K562 (cell line): ENCODE measurements around the gene CXCL17. TPM values are rescaled to one million over a fixed set of nuclear protein-coding genes. Genes with fewer than 3 reads are reported as not detected.

Experiments
- ATAC-seq: fragments of 200-7000 bp; cut with Tn5 transposase; 3 replicates; pipeline ENCODE4 v1.9.1; 2020; ENCODE audit warnings: moderate library complexity
- BruUV-seq: library from RNA; stranded (reverse); fragments of 400-500 nt; replicated peaks from 2 replicates; lab custom pipeline; 2021; lab: Mats Ljungman, UMichigan
- CTCF ChIA-PET: fragments of 300-600 bp; formaldehyde crosslinking; extraction: SDS; loops from one replicate; lab custom pipeline; 2021; ENCODE audit warnings: low intra/inter-chr PET ratio; lab: Yijun Ruan, JAX
- POLR2A ChIA-PET: fragments of 300-600, 350-650 bp; sonication (Branson Sonifier 250); formaldehyde crosslinking; extraction: SDS; loops from one replicate; lab custom pipeline; 2021; ENCODE audit warnings: antibody characterized with exemption, inconsistent platforms; lab: Yijun Ruan, JAX
- DNase-seq, 4 experiments: peaks; one replicate each; pipeline versions ENCODE4 v3.0.0 to v3.0.0-alpha.2; 2011 to 2018; ENCODE audit warnings: low spot score in 3 of 4, mixed read lengths in 3 of 4; ENCODE audit errors: extremely low read depth in 1 of 4
- FAIRE-seq: peaks from 2 replicates; lab custom pipeline; 2011; peaks lifted over from hg19 to GRCh38; lab: Jason Lieb, UNC
- H2AFZ ChIP-seq: 2 replicates; pipeline ENCODE4 v1.6.0; 2011; ENCODE audit warnings: low read depth, low read length, control low read depth, inconsistent platforms
- H3K27ac ChIP-seq: fragments of 200-600 bp; 3 replicates; pipeline ENCODE4 v1.8.0; 2011; ENCODE audit warnings: low read depth, mild to moderate bottlenecking, control low read depth, inconsistent platforms, low read length, moderate library complexity, mixed read lengths; ENCODE audit errors: extremely low read depth
- H3K27me3 ChIP-seq, 2 experiments: fragments of 300-600 bp in 1 of 2; 2 replicates in 1 of 2; 3 replicates in 1 of 2; pipeline versions ENCODE4 v1.6.0 to v1.8.0; 2011; ENCODE audit warnings: inconsistent platforms in 2 of 2, low read length in 2 of 2, mild to moderate bottlenecking in 1 of 2, mixed read lengths in 1 of 2, moderate library complexity in 1 of 2; ENCODE audit not compliant: control insufficient read depth in 2 of 2, insufficient read depth in 2 of 2
- H3K36me3 ChIP-seq: fragments of 300-600 bp; 3 replicates; pipeline ENCODE4 v1.8.0; 2011; ENCODE audit warnings: mild to moderate bottlenecking, low read length, inconsistent platforms; ENCODE audit not compliant: control insufficient read depth, insufficient read depth
- H3K4me1 ChIP-seq, 2 experiments: fragments of 200-600 bp in 1 of 2; replicated peaks in 1 of 2; 2 replicates in 1 of 2; 3 replicates in 1 of 2; pipeline versions ENCODE4 v1.5.1 to v1.8.0; 2011; ENCODE audit warnings: inconsistent platforms in 2 of 2, low read length in 2 of 2, mild to moderate bottlenecking in 1 of 2, mixed read lengths in 1 of 2, moderate library complexity in 1 of 2; ENCODE audit not compliant: control insufficient read depth in 2 of 2, insufficient read depth in 2 of 2
- H3K4me2 ChIP-seq: 2 replicates; pipeline ENCODE4 v1.6.1; 2011; ENCODE audit warnings: low read length, control low read depth, inconsistent platforms, mixed read lengths; ENCODE audit not compliant: insufficient read depth
- H3K4me3 ChIP-seq: fragments of 200-600 bp; sonication (generic), shearing (Covaris generic); 2 replicates; pipeline ENCODE4 v1.5.1; 2016; ENCODE audit warnings: control low read depth, inconsistent platforms
- H3K79me2 ChIP-seq: fragments of 200-600 bp; 3 replicates; pipeline ENCODE4 v1.8.0; 2011; ENCODE audit warnings: low read length, inconsistent platforms; ENCODE audit not compliant: control insufficient read depth, insufficient read depth
- H3K9ac ChIP-seq, 2 experiments: 2 replicates each; pipeline versions ENCODE4 v1.6.0 to v1.6.1; 2011; ENCODE audit warnings: low read depth in 2 of 2, low read length in 2 of 2, control low read depth in 1 of 2, inconsistent platforms in 1 of 2, mild to moderate bottlenecking in 1 of 2, mixed read lengths in 1 of 2; ENCODE audit not compliant: insufficient read depth in 1 of 2
- H3K9me1 ChIP-seq: one replicate; pipeline ENCODE4 v1.6.0; 2011; ENCODE audit warnings: inconsistent platforms, mild to moderate bottlenecking, low read length, moderate library complexity; ENCODE audit not compliant: control insufficient read depth, insufficient read depth
- H3K9me3 ChIP-seq: replicated peaks from 2 replicates; pipeline ENCODE4 v1.5.1; 2011; ENCODE audit warnings: low read depth, low read length, inconsistent platforms; ENCODE audit not compliant: control insufficient read depth, insufficient read depth
- H4K20me1 ChIP-seq: replicated peaks from 2 replicates; pipeline ENCODE4 v1.6.1; 2011; ENCODE audit warnings: low read length, inconsistent platforms, mixed read lengths; ENCODE audit not compliant: control insufficient read depth, insufficient read depth
- COPS2 ChIP-seq: fragments of 450-650 bp; conservative IDR thresholded peaks from 2 replicates; pipeline ENCODE4 v1.6.1; 2016; ENCODE audit warnings: mild to moderate bottlenecking, moderate library complexity
- DDX20 ChIP-seq: fragments of 450-650 bp; IDR thresholded peaks from 2 replicates; pipeline ENCODE4 v1.6.1; 2016; ENCODE audit warnings: missing genetic modification characterization, low read depth, mild to moderate bottlenecking, missing compliant biosample characterization, moderate library complexity
- EP300 ChIP-seq: IDR thresholded peaks from 2 replicates; pipeline ENCODE4 v1.6.1; 2012; ENCODE audit warnings: low read length, improper control_type of control experiment
- FOXA3 ChIP-seq, 2 experiments: fragments of 450-650 bp in 1 of 2; sonication (generic) in 1 of 2; formaldehyde crosslinking; IDR thresholded peaks in 1 of 2; conservative IDR thresholded peaks in 1 of 2; 2 replicates each; pipeline versions ENCODE4 v1.4.0 to v1.8.0; 2020 to 2022; ENCODE audit warnings: mild to moderate bottlenecking in 2 of 2, missing genetic modification reagents in 1 of 2
- HCFC1 ChIP-seq: IDR thresholded peaks from 2 replicates; pipeline ENCODE4 v1.6.1; 2012; ENCODE audit warnings: low read depth, low read length, improper control_type of control experiment
- KLF10 ChIP-seq: fragments of 250-450 bp; sonication (Bioruptor Pico); IDR thresholded peaks from 2 replicates; pipeline ENCODE4 v1.6.1; 2021; ENCODE audit warnings: matching md5 sums
- PCBP2 ChIP-seq: fragments of 200-400 bp; formaldehyde crosslinking; IDR thresholded peaks from 2 replicates; pipeline ENCODE4 v1.6.1; 2018; ENCODE audit warnings: low read length, low read depth, mild to moderate bottlenecking, moderate library complexity; ENCODE audit not compliant: poor library complexity, severe bottlenecking
- PYGO2 ChIP-seq: fragments of 450-650 bp; IDR thresholded peaks from 2 replicates; pipeline ENCODE4 v1.6.1; 2016; ENCODE audit warnings: mild to moderate bottlenecking, missing genetic modification characterization, moderate library complexity, missing compliant biosample characterization
- SIN3A ChIP-seq, 2 experiments: fragments of 150-350 bp in 1 of 2; IDR thresholded peaks; 2 replicates each; pipeline ENCODE4 v1.6.1; 2011 to 2016; ENCODE audit warnings: borderline replicate concordance in 2 of 2, low read depth in 2 of 2, low read length in 2 of 2, mild to moderate bottlenecking in 2 of 2, moderate library complexity in 2 of 2; ENCODE audit not compliant: control insufficient read depth in 1 of 2
- SIN3B ChIP-seq: fragments of 450-650 bp; IDR thresholded peaks from 2 replicates; pipeline ENCODE4 v1.6.1; 2017; ENCODE audit warnings: low read depth, mild to moderate bottlenecking, moderate library complexity
- TCF7 ChIP-seq: sonication (generic); IDR thresholded peaks from 2 replicates; pipeline ENCODE4 v1.6.1; 2016; ENCODE audit warnings: antibody characterized with exemption, borderline replicate concordance
- TGIF2 ChIP-seq: sonication (generic); formaldehyde crosslinking; IDR thresholded peaks from 2 replicates; pipeline ENCODE4 v1.8.1; 2022; ENCODE audit warnings: mild to moderate bottlenecking, missing genetic modification reagents, moderate library complexity
- THRA ChIP-seq: fragments of 450-650 bp; IDR thresholded peaks from 2 replicates; pipeline ENCODE4 v1.6.1; 2017; ENCODE audit warnings: mild to moderate bottlenecking, moderate library complexity
- ZC3H11A ChIP-seq: IDR thresholded peaks from 2 replicates; pipeline ENCODE4 v1.6.1; 2012; ENCODE audit warnings: low read depth, low read length, improper control_type of control experiment
- ZFP1 ChIP-seq: fragments of 450-650 bp; formaldehyde crosslinking; IDR thresholded peaks from 2 replicates; pipeline ENCODE4 v1.4.0; 2020; ENCODE audit warnings: mild to moderate bottlenecking, mixed read lengths
- ZFPM2 ChIP-seq: fragments of 250-450 bp; sonication (Bioruptor Pico); IDR thresholded peaks from 2 replicates; pipeline ENCODE4 v1.5.1; 2022; ENCODE audit warnings: mild to moderate bottlenecking
- ZNF263 ChIP-seq: sonication (generic); formaldehyde crosslinking; IDR thresholded peaks from 2 replicates; pipeline ENCODE4 v1.8.0; 2022; ENCODE audit warnings: mild to moderate bottlenecking, missing genetic modification reagents, borderline replicate concordance
- ZNF584 ChIP-seq: fragments of 200-800 bp; sonication (Bioruptor generic); IDR thresholded peaks from 2 replicates; pipeline ENCODE4 v1.6.1; 2016; ENCODE audit warnings: low read depth, mild to moderate bottlenecking, missing genetic modification characterization, missing compliant biosample characterization
- WGBS: fragments of 100-300 bp; shearing (Covaris generic); methylation state at CpG from one replicate; pipeline ENCODE4 v1.1.6; 2016; ENCODE audit warnings: low coverage, mixed read lengths; ENCODE audit not compliant: insufficient coverage; ENCODE audit errors: missing lambda C conversion rate; 5-methylcytosine and 5-hydroxymethylcytosine counted together
- in situ Hi-C: fragments of 300-500 bp; cut with MboI; formaldehyde crosslinking; loops from 4 replicates; pipeline ENCODE4 v1.15.0; 2018; ENCODE audit warnings: inconsistent platforms, mixed read lengths
- intact Hi-C: fragments of 100-400 bp; cut with micrococcal nuclease; formaldehyde crosslinking; loops from 2 replicates; pipeline ENCODE4 v1.14.2; 2022
- polyA plus RNA-seq, 8 experiments: library from polyadenylated mRNA; depleted of rRNA in 4 of 8; stranded (reverse) in 5 of 8; unstranded in 3 of 8; fragments of >200 nt; fragmentation: Nextera tagmentation in 2 of 8; fragmentation: Illumina TruSeq in 1 of 8; extraction: Ambion mirVana in 2 of 8; extraction: Trizol in 1 of 8; gene quantifications; 2 replicates each; pipeline versions ENCODE4 v1.2.1 to v1.2.3, GENCODE V29; 2011 to 2014; ENCODE audit warnings: inconsistent platforms in 1 of 8, missing spikeins in 1 of 8
- total RNA-seq, 7 experiments: library from RNA; depleted of rRNA in 6 of 7; stranded (reverse); fragments of >200 nt in 6 of 7; fragmentation: Illumina TruSeq in 2 of 7; extraction: Trizol in 2 of 7; gene quantifications; 2 replicates each; pipeline versions ENCODE4 v1.2.1 to v1.2.3, GENCODE V29; 2011 to 2021; ENCODE audit warnings: low replicate concordance in 1 of 7

CXCL17 gene
- total and polyA plus RNA-seq, 9 of the 15 experiments (the other 6 are each of a cell fraction or from before 2014, with no cell fraction given), result 0.10 to 0.15 TPM; not detected in 7

GRCh38 chr19:42431486-42431885 is 11.3 kb downstream of the CXCL17 start:
- H3K27me3 ChIP-seq, result no peaks in the 10 kb centered on the region

More at GRCh38 chr19:42431486-42431885, 11.3 kb downstream of the CXCL17 start:
- Histone ChIP-seq H3K79me2 (no peaks in the 10 kb centered on the region), H3K4me3 (no peak overlapping the region), H3K4me1 (peaks cover 0 to 9% of the 10 kb centered on the region in 2 experiments; a peak in 2 of 5 replicates), H3K9me1 (no peaks in the 10 kb centered on the region), H3K27ac (no peak overlapping the region), H3K9me3 (no peaks in the 10 kb centered on the region), H4K20me1 (no peaks in the 10 kb centered on the region), H3K9ac (no peak overlapping the region), H3K36me3 (no peaks in the 10 kb centered on the region), H2AFZ (no peak overlapping the region)
- POLR2A ChIA-PET, result no interaction called here
- no TSS peak for BruUV-seq
- DNase-seq, result no peak
- no peak for FAIRE-seq
- in situ Hi-C loops (loop anchor here (5.0 kb wide), 1 partner anchor 324 kb away; no protein-coding TSS in a partner anchor), intact Hi-C loops (loop anchor here (10.0 kb wide), 1 partner anchor 107 kb away; the partner anchor contains the start of gene MEGF8)
- CTCF ChIA-PET, result no interaction called here
- no peak for ATAC-seq
- no peak for TF ChIP-seq EP300
- TF ChIP-seq TCF7, result no peak
- no peak for TF ChIP-seq SIN3A (IDR thresholded peaks at IDR 0.05; ENCODE audit: borderline replicate concordance in 2 of 2, control insufficient read depth in 1 of 2, low read depth in 2 of 2, low read length in 2 of 2)
- no peak for TF ChIP-seq FOXA3 (CRISPR knock-in tag; conservative IDR thresholded peaks at IDR 0.05 in 1 of 2, IDR thresholded peaks at IDR 0.05 in 1 of 2)
- TF ChIP-seq ZC3H11A, result no peak
- TF ChIP-seq ZNF263, result no peak
- no peak for TF ChIP-seq THRA
- no peak for TF ChIP-seq DDX20 (tag)
- TF ChIP-seq PCBP2, result no peak
- TF ChIP-seq ZFPM2 (CRISPR knock-in tag), result no peak
- no peak for TF ChIP-seq SIN3B
- TF ChIP-seq HCFC1, result no peak
- no peak for TF ChIP-seq PYGO2 (tag)
- TF ChIP-seq COPS2, result no peak
- TF ChIP-seq ZFP1 (CRISPR knock-in tag), result no peak
- no peak for TF ChIP-seq TGIF2 (CRISPR knock-in tag)
- TF ChIP-seq KLF10 (CRISPR knock-in tag), result no peak
- TF ChIP-seq ZNF584 (CRISPR knock-in tag), result no peak
- TF ChIP-seq, all 486 proteins: peak for 0
- no peak overlapping the region for H3K4me2 ChIP-seq
- WGBS, result 65% methylated on average over 1 of the region's 1 CpG
